ENCODE measurements around the gene SPAG16.

DNA sequence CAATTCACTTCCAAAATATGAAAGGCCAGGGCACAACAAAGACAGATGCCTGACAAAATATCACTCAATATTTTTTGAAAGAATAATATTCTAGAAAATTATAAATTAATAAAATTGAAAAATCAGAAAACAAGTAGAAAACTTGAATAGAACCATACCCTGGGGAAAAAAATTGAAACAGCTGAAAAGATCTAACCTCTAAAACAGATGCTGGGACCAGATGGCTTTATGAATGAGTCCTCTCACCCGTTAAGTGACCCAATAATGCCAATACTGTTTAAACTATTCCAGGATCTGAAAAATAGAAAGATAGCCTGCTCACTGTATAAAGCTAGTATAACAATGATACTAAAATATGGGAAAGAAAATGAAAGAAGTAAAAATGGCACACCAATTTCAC, 804.3 kb downstream of the SPAG16 start:
- TF ChIP-seq GATA3 (IDR thresholded peaks at IDR 0.05; ENCODE audit: low read depth, low read length) = no peak
- no peak for TF ChIP-seq GATA2 (IDR thresholded peaks at IDR 0.05; ENCODE audit: low read depth, low read length)

All from SH-SY5Y (cell line).